GM19023 (cell line): Measurements from ENCODE around the gene TAF10.

ENCODE experiments used
- ATAC-seq: cut with Tn5 transposase; IDR thresholded peaks from one replicate; pipeline ENCODE4 v1.9.1; 2021; ENCODE audit warnings: mild to moderate bottlenecking, moderate library complexity; ENCODE audit not compliant: unreplicated experiment

The TAF10 gene

GRCh38 chr11:6612213-6613041 is at the start of gene TAF10:
Gene TAF10 (minus strand): TSS chr11:6612216. CDS start chr11:6612189, 27 bp downstream.
- peak; percentile 94 for ATAC-seq

- no peak for ATAC-seq
Measured at GRCh38 chr11:6660712-6661111, 48.7 kb upstream of the TAF10 start.

- no peak for ATAC-seq
Measured at GRCh38 chr11:6658647-6659046, 46.6 kb upstream of the TAF10 start.

GRCh38 chr11:6657346-6657745 is 45.3 kb upstream of the TAF10 start:
- ATAC-seq, result no peak

DNA sequence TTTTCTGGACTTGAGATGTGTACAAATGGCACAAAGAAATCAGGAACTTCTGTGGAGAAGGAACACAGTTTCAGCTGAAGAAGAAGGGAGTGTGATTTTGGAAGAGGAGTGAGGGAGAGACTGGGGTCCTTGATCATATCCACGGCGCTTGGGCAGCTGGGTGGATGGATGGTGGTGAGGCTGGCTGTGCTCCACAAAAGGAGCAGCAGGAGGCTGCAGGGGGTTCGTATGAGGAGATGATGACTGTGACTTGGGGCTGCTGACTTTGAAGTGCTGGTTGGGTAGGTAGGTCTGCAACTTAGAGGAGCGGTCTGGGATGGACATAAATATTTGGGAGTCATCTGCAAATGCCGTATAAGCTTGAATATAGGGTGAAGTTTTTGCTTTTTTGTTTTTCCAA is 44.9 kb upstream of the TAF10 start:
- no peak for ATAC-seq

- ATAC-seq, result no peak
Measured at GRCh38 chr11:6656584-6656915, 44.5 kb upstream of the TAF10 start.

DNA sequence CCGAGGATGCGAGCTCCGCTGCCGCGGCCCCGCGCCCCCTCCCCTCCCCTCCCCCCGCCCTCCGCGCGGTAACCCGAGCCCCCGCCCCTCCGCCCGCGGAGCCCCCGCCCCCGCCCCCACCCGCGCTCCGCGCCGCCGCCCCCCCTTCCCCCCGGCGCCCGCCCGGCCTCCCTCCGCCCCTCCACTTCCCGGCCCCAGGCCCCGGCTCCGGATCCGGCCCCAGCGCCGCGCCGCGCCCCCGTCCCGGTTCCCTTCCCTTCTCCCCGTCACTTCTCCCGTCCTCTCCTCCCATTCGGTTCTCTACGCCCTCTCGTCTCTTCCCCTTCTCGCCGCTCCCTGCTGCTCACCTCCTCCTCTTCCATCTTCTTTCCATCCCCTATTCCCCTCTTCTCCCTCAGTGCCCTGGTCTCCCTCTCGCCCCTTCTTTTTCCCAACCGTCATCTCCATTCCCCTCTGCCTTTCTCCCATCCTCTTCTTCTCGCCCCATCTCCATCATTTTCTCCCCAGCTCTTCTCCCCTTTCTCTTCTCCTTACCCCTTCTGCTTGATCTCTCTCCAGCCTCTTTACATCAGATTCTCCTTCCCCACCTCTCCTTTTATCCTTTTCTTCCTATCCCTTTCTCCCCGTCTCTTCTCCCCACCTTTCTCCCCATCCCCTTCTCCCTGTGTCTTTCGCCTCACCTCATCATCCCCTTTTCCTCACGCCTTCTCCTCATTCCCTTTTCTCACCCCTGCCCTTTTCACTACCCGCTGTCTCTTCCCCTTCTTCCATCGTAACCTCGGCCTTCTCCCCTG is 44.0 kb upstream of the TAF10 start, which contains the start of gene DCHS1:
Gene DCHS1 (minus strand): TSS at position 20 of the 794 bp plus-strand sequence. CDS start 14,196 bp downstream, outside the sequence.
- no peak for ATAC-seq

DNA sequence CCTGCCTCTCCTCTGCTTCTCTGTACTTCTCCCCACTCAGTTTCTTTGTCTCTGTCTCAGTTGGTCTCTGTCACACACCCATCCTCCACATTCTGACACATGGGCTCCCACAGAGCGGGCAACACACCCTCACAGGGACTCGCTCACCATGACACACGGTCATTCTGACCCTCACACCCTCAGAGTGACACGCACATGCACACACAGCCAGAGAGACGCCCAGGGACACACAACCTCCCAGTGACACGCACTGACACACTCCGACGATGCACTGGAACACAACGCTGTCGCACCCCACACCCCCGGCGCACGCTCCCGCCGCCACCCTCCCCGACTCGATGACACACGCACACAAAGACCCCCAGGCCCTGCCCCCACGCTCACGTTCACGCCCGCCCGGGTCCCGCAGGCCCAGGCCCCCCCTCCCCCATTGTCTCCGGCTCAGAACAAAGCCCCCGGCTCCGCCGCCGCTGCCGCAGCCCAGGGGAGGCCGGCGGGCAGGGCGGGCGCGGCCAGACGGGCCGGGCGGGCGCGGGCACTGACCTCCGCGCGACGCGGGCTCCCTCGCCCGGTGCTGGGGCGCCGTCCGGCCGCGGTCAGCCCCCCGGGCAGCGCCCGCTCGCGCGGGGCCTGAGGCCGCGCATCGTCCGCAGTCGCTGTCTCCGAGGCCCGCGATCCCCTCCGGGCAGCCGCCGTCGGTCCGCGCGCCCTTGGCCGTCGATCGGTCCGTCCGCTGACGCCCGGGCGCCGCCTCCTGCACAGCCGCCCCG is 43.2 kb upstream of the TAF10 start:
- no peak for ATAC-seq

DNA sequence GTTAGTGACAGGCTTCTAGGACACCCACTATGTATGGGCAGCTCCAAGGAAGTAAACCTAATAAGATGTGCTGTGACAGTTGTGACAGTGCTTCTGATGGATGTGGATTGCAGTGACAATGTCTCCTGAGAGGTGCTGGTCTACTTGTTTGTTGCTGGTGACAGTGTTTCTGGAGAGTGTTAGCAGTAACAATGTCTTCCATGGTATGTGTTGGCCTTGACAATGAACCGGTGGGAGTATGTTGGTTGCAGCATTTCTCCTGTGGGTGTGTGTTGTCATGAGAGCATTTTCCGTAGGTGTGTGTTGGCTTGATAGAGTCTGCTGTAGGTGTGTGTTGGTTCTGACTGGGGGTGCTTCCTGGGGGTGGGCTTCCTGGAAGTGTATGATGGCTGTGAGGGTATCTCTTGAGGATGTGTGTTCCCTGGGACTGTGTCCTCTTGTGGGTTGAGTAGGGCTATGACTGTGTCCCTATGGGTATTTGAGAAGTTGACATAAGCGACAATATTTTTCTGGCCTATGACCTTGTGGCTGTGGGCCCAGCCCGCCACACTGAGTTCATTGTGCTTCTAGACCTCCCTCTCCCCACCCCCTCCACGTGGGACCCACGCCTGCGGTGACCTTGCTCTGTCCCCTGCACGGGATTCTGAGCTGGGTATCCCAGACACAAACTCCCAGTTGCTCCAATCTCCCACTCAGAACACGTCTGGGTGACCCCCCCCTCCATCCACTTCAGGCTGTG is 42.4 kb upstream of the TAF10 start:
- no peak for ATAC-seq

- ATAC-seq, result no peak
Measured at GRCh38 chr11:6653656-6654055, 41.6 kb upstream of the TAF10 start.

- ATAC-seq, result no peak
Measured at GRCh38 chr11:6653097-6653496, 41.1 kb upstream of the TAF10 start.

GRCh38 chr11:6652182-6652581 is 40.2 kb upstream of the TAF10 start:
- no peak for ATAC-seq

- no peak for ATAC-seq
Measured at GRCh38 chr11:6650980-6651379, 39.0 kb upstream of the TAF10 start.

DNA sequence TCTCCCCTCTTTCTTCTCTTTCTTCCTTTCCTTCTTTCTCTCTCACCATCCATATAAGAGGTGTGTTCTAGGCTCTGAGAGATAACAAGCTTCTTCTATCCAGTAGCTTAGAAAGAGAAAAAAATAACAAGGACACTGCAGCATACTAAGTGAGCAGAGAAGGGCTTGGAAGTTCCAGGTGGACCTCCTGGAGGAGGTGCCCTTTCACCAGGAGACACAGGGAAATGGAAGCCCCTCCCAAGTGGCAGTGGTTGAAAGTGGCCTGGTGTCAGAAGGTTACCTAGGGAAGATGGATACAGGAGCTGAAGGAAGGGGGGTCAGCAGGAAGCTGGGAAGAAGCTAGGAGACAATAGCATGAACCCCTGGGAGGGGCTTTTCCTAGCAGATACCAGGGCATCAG is 38.1 kb upstream of the TAF10 start:
- ATAC-seq, result no peak

GRCh38 chr11:6648501-6648900 is 36.5 kb upstream of the TAF10 start:
- no peak for ATAC-seq

DNA sequence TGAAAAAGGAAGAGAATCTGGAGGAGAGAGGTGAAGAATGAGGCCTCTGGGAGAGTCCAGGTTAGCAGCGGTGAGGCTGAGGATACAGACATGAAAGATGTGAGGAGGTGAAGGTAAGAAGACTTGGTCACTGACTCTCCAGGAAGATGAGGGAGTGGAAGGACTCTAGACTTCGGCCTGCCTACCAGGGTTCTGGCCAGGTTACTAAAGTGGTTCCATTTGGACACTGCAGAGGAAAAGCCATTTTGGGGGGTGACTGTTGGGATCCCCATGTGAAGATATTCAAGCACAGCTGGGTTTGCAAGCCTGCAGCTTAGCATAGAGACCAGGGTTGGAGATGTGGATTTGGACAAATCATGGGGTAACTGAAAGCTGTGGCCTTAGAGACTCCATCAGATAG is 35.8 kb upstream of the TAF10 start:
- no peak for ATAC-seq

- peak; percentile 85 for ATAC-seq
Measured at GRCh38 chr11:6646918-6647679, 35.1 kb upstream of the TAF10 start.

DNA sequence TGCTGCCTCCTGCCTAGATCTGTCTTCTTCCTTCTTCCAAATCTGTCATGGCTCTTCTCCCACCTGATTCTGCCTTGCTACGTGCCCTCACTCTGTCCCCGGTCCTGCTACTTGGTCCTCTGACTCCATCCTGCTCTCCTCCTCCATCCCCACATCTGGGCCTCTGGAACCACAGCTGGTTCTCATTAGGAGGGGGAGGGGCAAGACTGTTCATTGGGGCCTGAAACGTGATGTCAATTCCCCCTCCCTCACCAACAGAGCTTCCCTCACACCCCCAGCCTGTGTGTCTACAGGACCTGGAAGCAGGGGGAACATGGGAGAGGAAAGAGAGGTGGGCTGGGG is 34.5 kb upstream of the TAF10 start:
- no peak for ATAC-seq

DNA sequence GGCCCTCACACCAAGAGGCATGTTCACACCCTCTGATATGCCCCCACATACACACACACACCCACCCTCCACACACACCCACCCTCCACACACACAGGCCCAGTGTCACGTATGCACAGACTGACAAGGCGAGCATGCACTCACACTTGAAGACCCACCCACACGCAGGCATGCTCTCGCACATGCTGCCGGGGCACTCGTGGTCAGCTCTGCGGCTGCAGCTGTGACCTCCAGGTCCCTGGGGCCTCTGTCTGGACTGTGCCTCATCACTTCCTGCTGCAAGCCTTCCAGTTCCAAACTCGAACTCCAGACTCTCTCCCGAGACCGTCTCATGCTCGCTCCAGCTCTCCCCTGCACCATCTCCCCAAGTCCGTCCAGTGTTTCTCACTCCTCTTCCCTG is 34.1 kb upstream of the TAF10 start:
- peak; percentile 37 for ATAC-seq

- no peak for ATAC-seq
Measured at GRCh38 chr11:6642957-6643356, 30.9 kb upstream of the TAF10 start.
